ENCODE data around the gene HIF1AN.
A peak's percentile ranks its signal among the peaks of the same experiment; 100 is the strongest.

HIF1AN gene

GRCh38 chr10:100522107-100522801 lies 13.5 kb upstream of the HIF1AN start:
- DNase-seq: no peak

GRCh38 chr10:100522945-100523344 lies 12.8 kb upstream of the HIF1AN start:
- no peak for DNase-seq

- DNase-seq: no peak
Measured at GRCh38 chr10:100524206-100524605, 11.5 kb upstream of the HIF1AN start.

- DNase-seq: no peak
Measured at GRCh38 chr10:100524638-100525037, 11.1 kb upstream of the HIF1AN start.

- no peak for DNase-seq
Measured at GRCh38 chr10:100528123-100528886, 7.4 kb upstream of the HIF1AN start.

GRCh38 chr10:100528921-100529474 lies 6.7 kb upstream of the HIF1AN start:
- no peak for DNase-seq

- DNase-seq: peak; percentile 75
Measured at GRCh38 chr10:100529475-100530298, 6.1 kb upstream of the HIF1AN start, which contains the start of gene NDUFB8. NDUFB8 (minus strand) TSS chr10:100529871; CDS start chr10:100529851, 20 bp downstream.

GRCh38 chr10:100531761-100532160 lies 4.0 kb upstream of the HIF1AN start:
- DNase-seq: peak; percentile 12

GRCh38 chr10:100534726-100535125 lies 1.0 kb upstream of the HIF1AN start:
- no peak for DNase-seq

- no peak for DNase-seq
Measured at GRCh38 chr10:100535338-100535714, 417 bp upstream of the HIF1AN start.

GRCh38 chr10:100537475-100537874 lies 1.7 kb downstream of the HIF1AN start:
- no peak for DNase-seq

GRCh38 chr10:100544950-100545349 lies 9.2 kb downstream of the HIF1AN start:
- DNase-seq: no peak

- DNase-seq: no peak
Measured at GRCh38 chr10:100551196-100551595, 15.5 kb downstream of the HIF1AN start.

- no peak for DNase-seq
Measured at GRCh38 chr10:100551738-100552137, 16.0 kb downstream of the HIF1AN start.

- DNase-seq: no peak
Measured at GRCh38 chr10:100553929-100554328, 18.2 kb downstream of the HIF1AN start.

GRCh38 chr10:100554902-100555301 lies 19.2 kb downstream of the HIF1AN start:
- no peak for DNase-seq

- no peak for DNase-seq
Measured at GRCh38 chr10:100560248-100560647, 24.5 kb downstream of the HIF1AN start.

GRCh38 chr10:100561005-100561404 lies 25.3 kb downstream of the HIF1AN start:
- DNase-seq: no peak

- peak; percentile 72 for DNase-seq
Measured at GRCh38 chr10:100562008-100562672, 26.4 kb downstream of the HIF1AN start.

- no peak for DNase-seq
Measured at GRCh38 chr10:100565206-100565985, 29.7 kb downstream of the HIF1AN start.

GRCh38 chr10:100566561-100566960 lies 30.8 kb downstream of the HIF1AN start:
- no peak for DNase-seq

- peak; percentile 10 for DNase-seq
Measured at GRCh38 chr10:100567249-100567648, 31.5 kb downstream of the HIF1AN start.

Measured in HCEC 1CT (cell line).